H4 (cell line): ENCODE measurements around the gene CCT3. TPM values are rescaled to one million over a fixed set of nuclear protein-coding genes. Genes with fewer than 3 reads are reported as not detected.
A peak's percentile ranks its signal among the peaks of the same experiment; 100 is the strongest.
"Not testable (repeated sequence)": the region's sequence is repeated elsewhere in the genome, so short reads cannot be mapped to it uniquely, and the experiment has no call there.

Experiments
- DNase-seq: peaks from one replicate; pipeline ENCODE4 v3.0.0-alpha.2; 2015; ENCODE audit warnings: low spot score
- total RNA-seq: library from RNA; depleted of rRNA; stranded (reverse); fragments of >200 nt; shearing (Covaris generic); gene quantifications from 2 replicates; pipeline ENCODE4 v1.2.3, GENCODE V29; 2014

The CCT3 gene
- total RNA-seq, 1 experiment from 2014 or later, result 584 TPM

DNA sequence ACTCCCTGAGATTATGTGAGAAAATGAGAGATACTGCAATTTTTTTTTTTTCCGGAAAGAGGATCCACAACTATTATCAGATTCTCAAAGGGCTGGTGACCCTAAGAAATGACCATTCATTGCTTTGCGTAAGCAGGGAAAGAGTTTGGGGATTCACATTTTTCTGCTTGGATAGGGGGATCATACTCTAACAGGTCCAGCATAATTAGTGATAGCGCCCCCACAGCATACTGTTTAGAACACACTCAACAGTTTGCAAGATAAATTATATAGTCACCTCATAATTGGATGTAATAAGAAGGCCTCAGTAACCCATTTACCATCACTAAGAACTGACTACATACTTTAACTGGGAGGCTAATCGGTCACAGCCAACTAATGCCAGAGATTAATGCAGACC, 1.9 kb downstream of the CCT3 start:
- DNase-seq, result no peak

DNA sequence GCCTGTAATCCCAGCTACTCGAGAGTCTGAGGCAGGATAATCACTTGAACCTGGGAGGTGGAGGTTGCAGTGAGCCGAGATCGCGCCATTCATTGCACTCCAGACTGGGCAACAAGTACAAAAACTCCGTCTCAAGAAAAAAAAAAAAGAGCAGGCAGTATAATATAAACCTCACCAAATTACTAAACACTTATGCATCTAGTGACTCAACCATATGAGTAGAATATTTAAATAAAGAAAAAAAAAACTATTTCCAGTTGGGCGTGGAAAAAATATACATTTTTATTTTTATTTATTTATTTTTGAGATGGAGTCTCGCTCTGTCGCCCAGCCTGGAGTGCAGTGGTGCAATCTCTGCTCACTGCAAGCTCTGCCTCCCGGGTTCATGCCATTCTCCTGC, 14.9 kb downstream of the CCT3 start:
- DNase-seq, result not testable (repeated sequence)

DNA sequence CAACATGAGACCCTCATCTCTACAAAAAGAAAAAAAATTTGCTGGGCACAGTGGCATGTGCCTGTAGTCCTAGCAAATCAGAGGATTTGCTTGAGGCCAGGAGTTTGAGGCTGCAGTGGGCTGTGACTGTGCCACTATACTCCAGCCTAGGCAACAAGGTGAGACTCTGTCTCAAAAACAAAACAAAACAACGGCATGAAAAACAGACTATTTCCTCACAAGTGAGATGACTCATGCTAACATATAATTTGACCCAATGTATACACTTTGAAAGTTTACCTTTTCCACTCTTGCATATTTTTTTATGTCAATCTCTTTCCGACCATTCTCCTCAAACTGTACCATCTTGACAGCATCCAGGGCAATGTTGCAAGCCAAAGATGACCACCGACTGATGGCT, 17.5 kb downstream of the CCT3 start:
- no peak for DNase-seq

DNA sequence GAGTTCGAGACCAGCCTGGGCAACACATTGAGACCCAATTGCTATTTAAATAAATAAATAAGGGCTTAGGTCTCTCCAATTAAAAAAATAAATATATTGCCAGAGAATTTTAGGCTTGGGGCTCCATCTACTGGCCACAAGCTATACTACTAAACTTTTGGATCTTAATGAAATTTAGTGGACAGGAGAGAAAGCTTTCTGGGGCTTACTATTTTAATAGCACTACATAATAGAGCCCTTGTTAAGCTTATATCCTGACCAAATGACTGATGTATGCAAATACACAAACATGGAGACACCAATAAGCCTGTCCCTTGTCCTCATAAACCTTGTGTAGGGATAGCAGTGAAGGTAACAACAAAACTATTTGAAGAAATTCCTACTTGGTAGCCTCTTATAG, 18.4 kb downstream of the CCT3 start:
- DNase-seq, result no peak

DNA sequence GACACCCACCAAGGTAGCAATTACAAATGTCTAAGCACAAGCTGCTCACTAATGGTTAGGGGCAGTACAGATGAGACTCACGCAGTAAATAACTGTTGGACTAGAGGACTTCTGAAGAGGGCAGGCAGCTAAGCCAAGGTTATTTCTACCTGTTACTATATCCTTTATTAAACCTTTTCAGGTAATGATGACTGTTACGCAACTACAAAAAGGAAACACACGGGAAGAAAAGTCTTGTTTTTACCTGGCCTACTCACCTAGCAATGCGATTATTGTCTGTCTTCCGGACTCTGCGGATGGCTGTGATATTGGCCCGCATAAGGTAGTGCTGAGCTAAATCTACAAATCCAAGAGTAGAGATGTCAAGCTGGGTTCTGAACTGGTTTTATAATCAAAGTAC, 21.2 kb downstream of the CCT3 start:
- no peak for DNase-seq

DNA sequence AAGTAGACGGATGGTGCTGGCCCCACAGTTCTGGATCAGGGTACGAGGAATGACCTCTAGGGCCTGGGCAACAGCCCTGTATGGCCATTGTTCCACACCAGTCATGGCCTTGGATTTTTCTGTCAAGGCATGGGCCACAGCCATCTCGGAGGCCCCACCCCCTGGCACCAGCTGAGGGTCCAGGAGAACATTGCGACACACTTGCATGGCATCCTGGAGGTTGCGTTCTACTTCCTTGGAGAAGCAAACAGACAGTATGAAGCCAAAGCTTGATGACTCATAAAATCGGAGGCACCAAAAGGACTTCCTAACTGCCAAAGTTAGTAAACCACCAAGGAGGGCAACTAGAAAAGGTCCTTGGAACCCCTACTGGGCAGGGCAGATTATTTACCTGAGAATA, 27.1 kb downstream of the CCT3 start:
- DNase-seq, result peak; percentile 52

DNA sequence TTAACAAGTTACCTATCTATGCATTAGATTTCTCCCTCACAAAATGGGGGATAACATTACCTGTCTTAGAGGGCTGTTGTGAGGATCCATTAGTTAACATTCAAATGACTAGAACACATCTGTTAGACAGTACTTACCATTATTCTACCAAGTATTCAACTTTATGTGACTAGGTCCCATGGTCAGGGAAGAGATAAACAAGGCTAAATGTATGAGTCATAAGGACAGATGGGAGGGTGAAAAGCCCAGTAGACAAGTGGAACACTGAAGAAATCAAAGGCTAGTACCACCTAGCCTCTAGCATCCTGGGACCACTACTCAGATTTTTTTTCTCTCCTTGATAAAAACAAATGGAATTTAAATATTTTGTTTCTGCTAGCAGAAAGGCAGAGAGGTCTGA, 30.0 kb downstream of the CCT3 start:
- no peak for DNase-seq

DNA sequence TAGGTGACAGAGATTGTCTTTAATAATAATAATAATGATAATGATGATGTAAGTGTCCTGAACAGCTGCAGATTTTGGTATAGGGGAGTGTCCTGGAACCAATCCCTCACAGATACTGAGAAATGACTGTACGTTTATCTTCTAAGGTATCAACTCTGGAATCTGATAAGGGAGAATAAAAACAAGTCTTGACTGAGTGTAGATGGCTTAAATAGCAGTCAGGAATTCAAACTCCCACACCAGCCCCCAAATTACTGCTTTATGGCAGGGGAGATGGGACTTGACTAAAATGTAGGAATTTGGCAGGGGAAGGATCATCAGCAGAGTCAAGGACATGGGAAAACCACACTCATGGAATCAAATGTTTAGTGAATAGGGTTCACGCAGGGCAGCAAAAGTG, 32.9 kb downstream of the CCT3 start:
- no peak for DNase-seq

DNA sequence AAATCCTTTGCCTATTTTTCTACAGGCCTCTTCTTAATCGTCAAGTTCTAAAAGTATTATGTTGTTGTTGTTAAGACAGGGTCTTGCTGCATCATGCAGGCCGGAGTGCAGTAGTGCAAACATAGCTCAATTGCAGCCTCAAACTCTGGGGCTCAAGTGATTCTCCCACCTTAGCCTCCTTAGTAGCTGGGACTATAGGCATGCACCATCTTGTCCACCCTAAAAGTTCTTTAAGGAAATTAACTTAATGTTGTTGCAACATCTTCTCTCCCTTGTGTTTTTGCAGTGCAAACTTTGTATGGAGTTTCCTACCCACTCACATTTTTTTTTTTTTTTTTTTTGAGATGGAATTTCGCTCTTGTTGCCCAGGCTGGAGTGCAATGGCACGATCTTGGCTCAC, 34.9 kb downstream of the CCT3 start:
- no peak for DNase-seq

DNA sequence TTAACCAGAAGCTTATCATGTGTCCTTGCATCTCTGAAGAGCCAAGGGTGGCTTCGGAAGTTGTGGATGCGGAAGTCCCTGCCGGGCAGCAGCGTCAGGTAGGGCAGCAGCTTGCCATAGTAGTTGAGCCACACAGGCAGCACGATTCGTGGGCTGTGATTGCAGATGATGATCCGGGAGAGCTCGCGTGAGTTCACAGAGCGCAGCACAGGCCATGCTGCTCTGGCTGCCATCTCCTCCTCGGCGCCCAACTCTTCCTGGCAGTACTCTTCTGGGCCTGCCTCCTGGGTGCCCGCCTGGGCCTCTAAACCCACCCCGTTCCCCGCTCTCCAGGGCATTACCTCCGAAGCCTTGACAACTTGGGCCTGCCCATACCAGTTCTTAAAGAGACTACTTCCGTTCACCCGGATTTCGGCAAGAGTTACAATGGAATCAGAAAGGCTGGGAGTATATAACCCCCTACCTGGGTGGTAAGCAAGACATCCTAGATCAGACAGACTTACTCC, 39.2 kb downstream of the CCT3 start, which contains the start of gene VHLL:
VHLL (minus strand) TSS at position 456 of the 506 bp plus-strand sequence; CDS start at position 338, 118 bp downstream.
- no peak for DNase-seq

DNA sequence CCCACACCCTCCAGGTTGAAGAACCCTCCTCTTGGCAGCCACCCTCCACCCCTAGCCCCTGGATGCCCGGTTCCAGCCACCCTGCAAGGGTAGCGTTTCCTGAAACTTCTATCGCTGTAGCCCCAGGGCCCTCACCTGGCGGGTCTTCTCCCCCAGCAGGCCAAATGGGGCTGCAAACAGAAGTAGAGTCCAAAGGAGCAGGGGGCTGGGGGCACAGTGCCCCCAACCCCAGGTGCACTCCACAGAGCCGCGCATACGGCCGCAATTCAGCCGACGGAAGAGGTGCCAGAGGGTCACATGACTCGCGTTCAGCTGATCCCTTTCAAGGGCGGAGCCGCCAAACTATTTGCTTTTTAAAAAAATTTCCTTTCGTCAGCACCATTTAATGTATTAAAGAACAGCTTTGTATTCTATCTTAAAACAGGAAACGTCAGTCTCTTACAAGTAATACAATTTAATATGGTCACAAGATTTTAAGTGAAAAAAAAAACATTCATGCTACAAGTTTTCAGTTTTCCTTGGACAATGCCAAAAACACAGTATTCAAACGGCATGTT, 42.6 kb downstream of the CCT3 start, which contains the start of gene GLMP:
GLMP (minus strand) TSS at position 289 of the 557 bp plus-strand sequence; CDS start at position 255, 34 bp downstream.
- DNase-seq, result peak; percentile 49

DNA sequence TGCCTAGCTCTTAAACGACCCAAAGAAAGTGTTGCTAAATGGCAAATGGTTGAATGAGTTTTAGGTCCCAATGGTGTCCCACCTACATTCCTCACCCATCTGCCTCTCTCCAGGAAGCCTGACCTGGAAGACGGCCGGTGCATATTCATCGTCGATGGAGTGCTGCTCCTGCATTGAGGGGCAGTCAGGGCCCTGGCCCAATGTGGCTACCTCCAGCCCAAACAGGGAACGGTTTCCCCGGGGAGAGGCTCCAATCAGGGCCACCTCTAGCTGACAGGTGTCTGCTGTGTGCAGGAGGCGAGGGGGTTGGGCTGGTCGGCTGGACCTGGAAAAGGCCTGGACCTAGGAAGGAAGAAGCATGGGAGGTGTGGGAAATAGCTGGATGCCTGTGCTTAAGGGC, 44.2 kb downstream of the CCT3 start:
- no peak for DNase-seq

DNA sequence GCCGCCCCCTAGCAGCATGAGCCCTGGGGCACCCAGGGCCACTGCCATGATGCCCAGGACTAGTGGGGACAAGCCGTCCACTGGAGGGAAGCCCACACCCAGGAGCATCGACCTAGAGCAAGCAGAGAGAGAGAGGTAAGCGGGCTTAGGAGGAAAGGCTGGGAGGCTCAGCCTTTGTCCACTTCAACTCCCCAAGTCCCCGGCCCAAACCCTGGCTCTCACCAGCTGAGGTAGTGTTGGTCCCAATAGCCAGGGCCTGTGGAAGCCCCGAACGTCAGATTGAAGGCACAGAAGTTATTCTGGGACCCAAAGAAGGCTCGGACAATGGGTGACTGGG, 45.0 kb downstream of the CCT3 start:
- no peak for DNase-seq

DNA sequence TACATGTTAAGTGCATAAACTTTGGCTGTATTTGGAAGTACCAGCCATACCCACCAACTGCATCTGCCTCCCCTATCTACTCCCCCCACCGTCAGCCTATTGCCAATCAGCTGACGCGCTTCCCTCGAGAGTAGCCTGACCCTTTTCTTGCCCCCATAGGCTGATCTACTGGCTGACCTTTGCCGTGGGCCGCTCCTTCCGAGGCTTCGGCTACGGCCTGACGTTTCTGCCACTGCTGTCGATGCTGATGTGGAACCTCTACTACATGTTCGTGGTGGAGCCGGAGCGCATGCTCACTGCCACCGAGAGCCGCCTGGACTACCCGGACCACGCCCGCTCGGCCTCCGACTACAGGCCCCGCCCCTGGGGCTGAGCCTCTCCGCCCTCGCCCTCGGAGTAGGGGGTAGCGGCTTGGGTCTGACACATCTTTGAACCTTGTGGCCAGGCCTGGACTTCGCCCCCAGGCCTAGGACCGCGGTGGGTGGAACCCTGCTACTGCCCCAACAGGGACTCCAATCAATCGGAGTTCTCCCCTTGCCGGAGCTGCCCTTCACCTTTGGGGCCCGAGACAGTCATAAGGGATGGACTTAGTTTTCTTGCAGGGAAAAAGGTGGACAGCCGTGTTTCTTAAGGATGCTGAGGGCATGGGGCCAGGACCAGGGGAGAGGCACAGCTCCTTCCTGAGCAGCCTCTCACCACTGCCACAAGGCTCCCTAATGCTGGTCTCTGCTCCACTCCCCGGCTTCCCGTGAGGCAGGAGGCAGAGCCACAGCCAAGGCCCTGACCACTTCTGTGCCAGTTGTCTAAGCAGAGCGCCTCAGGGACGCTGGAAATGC, 46.6 kb downstream of the CCT3 start:
- peak; percentile 25 for DNase-seq

DNA sequence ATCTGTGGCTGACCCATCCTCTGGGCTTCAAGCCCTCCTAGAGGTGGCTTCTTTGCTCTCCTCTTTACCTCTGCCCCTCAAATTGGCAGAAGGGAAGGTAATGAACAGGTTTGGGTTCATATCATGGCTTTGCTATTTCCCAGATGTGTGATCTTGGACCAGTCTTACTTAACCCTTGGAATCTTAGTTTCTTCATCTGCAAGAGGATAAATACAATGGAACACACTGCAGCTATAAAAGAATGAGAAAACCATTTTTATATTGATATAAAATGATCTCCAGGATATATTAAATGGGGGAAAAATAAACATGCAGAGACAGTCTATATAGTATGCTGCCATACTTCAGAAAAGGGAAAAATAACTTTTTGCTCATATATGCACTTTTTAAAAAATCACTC, 48.2 kb downstream of the CCT3 start:
- DNase-seq, result no peak

DNA sequence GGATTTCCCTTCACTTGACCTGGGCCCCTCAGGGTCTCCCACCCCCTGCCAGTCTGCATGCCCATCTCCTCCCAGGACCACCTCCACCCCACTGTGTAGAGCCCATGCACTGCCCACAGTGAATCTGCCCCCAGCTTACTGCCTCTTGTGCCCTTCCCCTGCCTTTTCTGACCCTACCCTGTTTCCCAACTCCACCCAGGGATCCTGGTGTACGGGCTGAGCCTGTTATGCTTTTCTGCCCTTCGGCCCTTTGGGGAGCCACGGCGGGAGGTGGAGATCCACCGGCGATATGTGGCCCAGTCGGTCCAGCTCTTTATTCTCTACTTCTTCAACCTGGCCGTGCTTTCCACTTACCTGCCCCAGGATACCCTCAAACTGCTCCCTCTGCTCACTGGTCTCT, 52.0 kb downstream of the CCT3 start:
- no peak for DNase-seq

DNA sequence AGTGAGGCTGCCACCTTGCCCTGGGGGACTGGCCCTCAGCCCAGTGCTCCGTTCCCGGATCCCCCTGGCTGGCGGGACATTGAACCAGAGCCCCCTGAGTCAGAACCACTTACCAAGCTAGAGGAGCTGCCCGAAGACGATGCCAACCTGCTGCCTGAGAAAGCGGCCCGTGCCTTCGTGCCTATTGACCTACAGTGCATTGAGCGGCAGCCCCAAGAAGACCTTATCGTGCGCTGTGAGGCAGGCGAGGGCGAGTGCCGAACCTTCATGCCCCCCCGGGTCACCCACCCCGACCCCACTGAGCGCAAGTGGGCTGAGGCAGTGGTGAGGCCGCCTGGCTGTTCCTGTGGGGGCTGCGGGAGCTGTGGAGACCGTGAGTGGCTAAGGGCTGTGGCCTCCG, 52.7 kb downstream of the CCT3 start:
- DNase-seq, result no peak

DNA sequence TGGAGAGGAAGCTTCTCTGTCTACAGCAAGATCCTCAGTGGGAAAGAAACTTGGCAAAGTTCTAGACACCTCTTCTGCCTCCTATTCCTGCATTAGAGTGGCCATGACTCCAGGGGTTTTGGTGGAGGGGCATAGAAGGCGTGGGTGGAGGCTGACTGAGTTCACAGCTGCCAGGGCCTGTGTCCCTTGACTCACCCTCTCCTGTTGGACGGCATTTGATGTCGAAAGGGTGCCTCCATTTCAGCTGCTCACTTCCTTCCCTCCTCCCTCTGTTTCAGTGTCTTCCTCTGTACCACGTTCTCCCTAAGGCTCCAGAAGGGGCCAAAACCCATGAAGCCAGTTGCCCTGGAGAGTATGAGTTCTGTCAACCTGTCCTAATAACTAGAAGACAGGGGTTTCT, 53.3 kb downstream of the CCT3 start:
- DNase-seq, result no peak

DNA sequence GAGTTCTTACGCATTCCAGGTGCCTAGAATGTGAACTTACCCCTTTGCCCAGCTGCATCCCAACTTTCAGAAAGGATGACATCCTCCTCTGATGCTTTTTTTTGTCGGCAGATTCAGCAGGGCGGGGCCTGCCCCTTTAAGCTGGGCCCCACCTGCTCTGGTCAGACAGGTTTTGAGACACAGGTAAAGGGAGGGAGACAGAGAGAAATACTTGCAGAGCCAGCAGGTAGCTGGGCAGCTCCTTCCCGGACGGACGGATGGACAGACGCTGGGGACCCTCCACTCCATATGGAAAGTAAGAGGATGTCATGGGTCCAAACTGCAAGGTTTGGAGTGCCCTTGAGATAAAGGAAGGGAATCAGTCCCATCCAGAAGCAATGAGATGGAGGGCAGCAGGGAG, 54.0 kb downstream of the CCT3 start, which contains the start of gene TMEM79:
TMEM79 (plus strand) TSS at position 214 of the 400 bp plus-strand sequence. CDS start 902 bp downstream, outside the sequence.
- no peak for DNase-seq

DNA sequence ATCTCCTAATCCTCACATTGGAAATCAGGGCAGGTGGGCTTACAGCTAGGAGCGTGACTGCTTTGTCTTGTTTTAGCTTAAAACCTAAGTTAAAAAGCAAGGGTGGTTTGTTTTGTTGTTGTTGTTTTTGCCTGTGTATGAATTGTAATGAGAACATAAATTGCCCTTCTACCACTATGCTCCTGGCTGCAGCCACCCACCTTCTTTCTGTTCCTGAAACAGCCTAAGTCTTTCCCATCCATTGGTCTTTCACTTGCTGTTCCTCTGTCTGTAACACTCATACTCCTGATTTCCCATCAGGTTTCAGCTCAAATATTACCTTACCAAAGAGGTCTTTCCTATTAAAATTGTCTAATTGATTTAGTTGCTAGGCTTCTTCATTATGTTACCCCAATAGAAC, 54.6 kb downstream of the CCT3 start:
- no peak for DNase-seq

DNA sequence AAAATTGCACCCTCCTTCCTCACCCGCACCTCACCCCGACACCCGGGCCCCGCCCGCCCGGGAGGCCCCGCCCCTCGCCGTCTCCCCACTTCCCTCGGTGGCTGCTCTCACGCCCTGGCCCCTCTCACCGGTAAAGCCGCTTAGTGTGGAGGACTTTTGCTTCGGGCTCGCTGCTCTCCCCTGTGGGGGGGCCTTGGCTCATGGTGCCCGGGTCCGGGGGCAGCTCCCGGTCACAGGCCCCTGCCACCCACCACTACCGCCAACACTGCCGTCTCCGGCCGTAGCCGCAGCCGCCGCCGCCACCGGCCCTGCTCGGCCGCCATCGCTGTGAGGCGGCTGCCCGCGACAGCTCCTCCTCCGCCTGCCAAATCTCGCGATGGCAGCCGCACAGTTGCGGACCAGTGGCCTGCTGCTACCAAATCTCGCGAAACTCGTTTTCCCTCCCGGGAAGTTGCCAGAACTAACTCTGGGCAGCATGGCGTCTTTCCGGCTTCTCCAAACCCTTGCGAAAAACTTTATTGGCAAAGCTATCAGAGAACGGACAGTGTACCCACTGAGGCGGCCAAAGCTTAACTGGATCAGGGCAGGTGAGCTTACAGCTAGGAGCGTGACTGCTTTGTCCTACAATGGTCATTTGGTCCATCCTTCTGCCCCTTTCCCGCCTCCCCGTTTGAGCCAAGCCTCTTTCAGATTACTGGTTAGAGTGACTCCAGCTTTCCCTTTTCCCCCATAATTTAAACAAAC, 55.4 kb downstream of the CCT3 start, which contains the start of gene SMG5:
SMG5 (minus strand) TSS at position 347 of the 744 bp plus-strand sequence; CDS start at position 202, 145 bp downstream.
- DNase-seq, result peak; percentile 97
